ENCODE data around the gene MESD.

DNA sequence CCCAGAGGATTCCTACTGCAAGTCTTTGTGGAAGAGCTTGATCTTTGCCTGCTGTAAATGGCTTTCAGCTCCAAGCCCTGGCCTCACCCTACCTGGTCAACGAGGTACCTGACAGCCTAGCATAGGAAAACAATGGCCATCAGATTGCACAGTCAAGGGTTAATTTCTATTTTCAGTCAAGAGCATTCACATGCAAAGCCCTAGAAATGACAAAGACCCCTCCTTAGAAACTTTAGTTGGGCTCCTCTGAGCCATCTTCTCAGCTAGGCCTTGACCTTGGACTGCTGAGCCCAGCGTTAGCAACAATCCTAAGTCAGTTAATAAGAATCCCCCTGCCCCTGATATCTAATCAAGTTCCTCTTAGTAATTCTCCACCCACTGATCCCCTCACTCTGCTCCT, 18.5 kb downstream of the MESD start:
- TF ChIP-seq, protein P1, sequence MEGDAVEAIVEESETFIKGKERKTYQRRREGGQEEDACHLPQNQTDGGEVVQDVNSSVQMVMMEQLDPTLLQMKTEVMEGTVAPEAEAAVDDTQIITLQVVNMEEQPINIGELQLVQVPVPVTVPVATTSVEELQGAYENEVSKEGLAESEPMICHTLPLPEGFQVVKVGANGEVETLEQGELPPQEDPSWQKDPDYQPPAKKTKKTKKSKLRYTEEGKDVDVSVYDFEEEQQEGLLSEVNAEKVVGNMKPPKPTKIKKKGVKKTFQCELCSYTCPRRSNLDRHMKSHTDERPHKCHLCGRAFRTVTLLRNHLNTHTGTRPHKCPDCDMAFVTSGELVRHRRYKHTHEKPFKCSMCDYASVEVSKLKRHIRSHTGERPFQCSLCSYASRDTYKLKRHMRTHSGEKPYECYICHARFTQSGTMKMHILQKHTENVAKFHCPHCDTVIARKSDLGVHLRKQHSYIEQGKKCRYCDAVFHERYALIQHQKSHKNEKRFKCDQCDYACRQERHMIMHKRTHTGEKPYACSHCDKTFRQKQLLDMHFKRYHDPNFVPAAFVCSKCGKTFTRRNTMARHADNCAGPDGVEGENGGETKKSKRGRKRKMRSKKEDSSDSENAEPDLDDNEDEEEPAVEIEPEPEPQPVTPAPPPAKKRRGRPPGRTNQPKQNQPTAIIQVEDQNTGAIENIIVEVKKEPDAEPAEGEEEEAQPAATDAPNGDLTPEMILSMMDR (conservative IDR thresholded peaks at IDR 0.05), result no peak
- no peak for TF ChIP-seq EZH2 (IDR thresholded peaks at IDR 0.05; ENCODE audit: low read depth)

Data from PC-9 (cell line).